Astrocyte (in vitro differentiated cells and primary cell): ENCODE data around the gene SMC3. TPM values are rescaled to one million over a fixed set of nuclear protein-coding genes. Genes with fewer than 3 reads are reported as not detected.

ENCODE experiments used
- DNase-seq: peaks from one replicate; pipeline ENCODE4 v3.0.0-alpha.2; 2010; ENCODE audit warnings: low read depth
- FAIRE-seq: peaks from 2 replicates; lab custom pipeline; 2011; peaks lifted over from hg19 to GRCh38; lab: Jason Lieb, UNC
- H2AFZ ChIP-seq: 2 replicates; pipeline ENCODE4 v1.6.0; 2012; ENCODE audit warnings: low read depth, low read length, inconsistent platforms
- H3K27ac ChIP-seq: 2 replicates; pipeline ENCODE4 v1.5.1; 2011; ENCODE audit warnings: low read depth, low read length, inconsistent platforms
- H3K27me3 ChIP-seq: 2 replicates; pipeline ENCODE4 v1.6.0; 2011; ENCODE audit warnings: low read length, inconsistent platforms; ENCODE audit not compliant: insufficient read depth
- H3K36me3 ChIP-seq: 2 replicates; pipeline ENCODE4 v1.5.1; 2011; ENCODE audit warnings: low read length, inconsistent platforms; ENCODE audit not compliant: insufficient read depth
- H3K4me1 ChIP-seq: 2 replicates; pipeline ENCODE4 v1.5.1; 2011; ENCODE audit warnings: low read length, inconsistent platforms; ENCODE audit not compliant: insufficient read depth
- H3K4me2 ChIP-seq: 2 replicates; pipeline ENCODE4 v1.6.0; 2012; ENCODE audit warnings: low read length, inconsistent platforms
- H3K4me3 ChIP-seq: 2 replicates; pipeline ENCODE4 v1.5.1; 2011; ENCODE audit warnings: low read depth, mild to moderate bottlenecking, low read length, inconsistent platforms; ENCODE audit not compliant: insufficient read depth
- H3K79me2 ChIP-seq: 2 replicates; pipeline ENCODE4 v1.6.0; 2012; ENCODE audit warnings: mild to moderate bottlenecking, low read length, inconsistent platforms; ENCODE audit not compliant: insufficient read depth
- H3K9ac ChIP-seq: 2 replicates; pipeline ENCODE4 v1.6.0; 2012; ENCODE audit warnings: mild to moderate bottlenecking, low read length, inconsistent platforms
- H3K9me3 ChIP-seq: 2 replicates; pipeline ENCODE4 v1.5.1; 2012; ENCODE audit warnings: low read depth, mild to moderate bottlenecking, low read length, inconsistent platforms; ENCODE audit not compliant: insufficient read depth
- H4K20me1 ChIP-seq: 2 replicates; pipeline ENCODE4 v1.6.0; 2012; ENCODE audit warnings: low read length, inconsistent platforms; ENCODE audit not compliant: insufficient read depth
- H3K27ac Mint-ChIP-seq: one replicate; pipeline ENCODE4 v1.8.0; 2021; ENCODE audit warnings: mild to moderate bottlenecking, mixed read lengths; ENCODE audit not compliant: unreplicated experiment
- H3K27me3 Mint-ChIP-seq: one replicate; pipeline ENCODE4 v1.8.0; 2021; ENCODE audit warnings: low read depth, mixed read lengths; ENCODE audit not compliant: unreplicated experiment
- H3K36me3 Mint-ChIP-seq: one replicate; pipeline ENCODE4 v1.8.0; 2021; ENCODE audit warnings: low read depth, mixed read lengths; ENCODE audit not compliant: unreplicated experiment
- H3K4me1 Mint-ChIP-seq: one replicate; pipeline ENCODE4 v1.8.0; 2021; ENCODE audit warnings: low read depth, mixed read lengths; ENCODE audit not compliant: unreplicated experiment
- H3K4me3 Mint-ChIP-seq: one replicate; pipeline ENCODE4 v1.8.0; 2021; ENCODE audit warnings: mild to moderate bottlenecking, moderate library complexity, mixed read lengths; ENCODE audit not compliant: unreplicated experiment
- H3K9me3 Mint-ChIP-seq: one replicate; pipeline ENCODE4 v1.8.0; 2021; ENCODE audit warnings: mild to moderate bottlenecking, mixed read lengths; ENCODE audit not compliant: unreplicated experiment
- CTCF ChIP-seq: IDR thresholded peaks from 2 replicates; pipeline ENCODE4 v1.5.1; 2011; ENCODE audit warnings: low read depth, mild to moderate bottlenecking, inconsistent platforms, low read length, moderate library complexity; ENCODE audit not compliant: insufficient read depth
- EZH2 ChIP-seq: IDR thresholded peaks from 2 replicates; pipeline ENCODE4 v1.6.1; 2012; ENCODE audit warnings: mild to moderate bottlenecking, low read length, inconsistent platforms; ENCODE audit not compliant: insufficient read depth
- total RNA-seq: library from RNA; stranded (reverse); gene quantifications from 2 replicates; pipeline ENCODE4 v1.2.1, GENCODE V29; 2021

The SMC3 gene
- total RNA-seq, 1 donor from 2014 or later: 27.2 TPM

- H3K79me2 ChIP-seq: no peaks in the 10 kb centered on the region
- Mint-ChIP-seq H3K4me3 (no peak overlapping the region), H3K27ac (no peak overlapping the region), H3K4me1 (peaks cover 10% of the 10 kb centered on the region), H3K9me3 (no peaks in the 10 kb centered on the region), H3K36me3 (no peaks in the 10 kb centered on the region), H3K27me3 (peaks cover 3% of the 10 kb centered on the region)
- no peaks in the 10 kb centered on the region for H3K9me3 ChIP-seq
- peaks cover 5% of the 10 kb centered on the region for H3K4me1 ChIP-seq
- no peak overlapping the region for H2AFZ ChIP-seq
- DNase-seq: no peak
- H3K36me3 ChIP-seq: no peaks in the 10 kb centered on the region
- H3K27ac ChIP-seq: no peak overlapping the region
- no peak overlapping the region for H3K4me2 ChIP-seq
- H3K27me3 ChIP-seq: no peaks in the 10 kb centered on the region
- no peak for FAIRE-seq
- no peaks in the 10 kb centered on the region for H4K20me1 ChIP-seq
- H3K4me3 ChIP-seq: no peak overlapping the region
- TF ChIP-seq CTCF: no peak
- TF ChIP-seq EZH2: no peak
- no peak overlapping the region for H3K9ac ChIP-seq
These were observed 82.1 kb downstream of the SMC3 start for GRCh38 chr10:110649347-110650264.

- Histone ChIP-seq H3K4me2 (no peak overlapping the region), H3K36me3 (no peaks in the 10 kb centered on the region), H4K20me1 (no peaks in the 10 kb centered on the region), H3K9me3 (no peaks in the 10 kb centered on the region), H3K79me2 (no peaks in the 10 kb centered on the region), H3K4me1 (peaks cover 5% of the 10 kb centered on the region), H3K27ac (no peak overlapping the region), H3K27me3 (no peaks in the 10 kb centered on the region), H2AFZ (no peak overlapping the region), H3K4me3 (no peak overlapping the region), H3K9ac (no peak overlapping the region)
- no peak for TF ChIP-seq EZH2
- no peak for TF ChIP-seq CTCF
- H3K4me1 Mint-ChIP-seq: peaks cover 10% of the 10 kb centered on the region
- no peaks in the 10 kb centered on the region for H3K27me3 Mint-ChIP-seq
- no peaks in the 10 kb centered on the region for H3K9me3 Mint-ChIP-seq
- no peak overlapping the region for H3K4me3 Mint-ChIP-seq
- H3K27ac Mint-ChIP-seq: no peak overlapping the region
- DNase-seq: no peak
- no peak for FAIRE-seq
- no peaks in the 10 kb centered on the region for H3K36me3 Mint-ChIP-seq
These were observed 82.8 kb downstream of the SMC3 start for GRCh38 chr10:110650265-110650668.
